K562 (cell line): ENCODE measurements around the gene RHAG. TPM values are rescaled to one million over a fixed set of nuclear protein-coding genes. Genes with fewer than 3 reads are reported as not detected.

Experiments
- ATF7 ChIP-seq: fragments of 450-650 bp; IDR thresholded peaks from 2 replicates; pipeline ENCODE4 v1.7.1; 2014; ENCODE audit warnings: mild to moderate bottlenecking, moderate library complexity
- CEBPZ ChIP-seq: fragments of 150-350 bp; IDR thresholded peaks from 2 replicates; pipeline ENCODE4 v1.6.1; 2014; ENCODE audit warnings: low read depth, mild to moderate bottlenecking, low read length, borderline replicate concordance
- DPF2 ChIP-seq: fragments of 450-650 bp; IDR thresholded peaks from 2 replicates; pipeline ENCODE4 v1.6.1; 2016
- FOXK2 ChIP-seq, 2 experiments: fragments of 450-650 bp; IDR thresholded peaks in 1 of 2; conservative IDR thresholded peaks in 1 of 2; 2 replicates each; pipeline ENCODE4 v1.6.1; 2016; ENCODE audit warnings: low read depth in 2 of 2, mild to moderate bottlenecking in 1 of 2
- JUND ChIP-seq, 2 experiments: IDR thresholded peaks; 2 replicates in 1 of 2; 3 replicates in 1 of 2; pipeline ENCODE4 v1.6.1; 2011; ENCODE audit warnings: borderline replicate concordance in 2 of 2, low read depth in 2 of 2, low read length in 2 of 2, improper control_type of control experiment in 1 of 2, missing biosample characterization in 1 of 2, missing genetic modification characterization in 1 of 2, missing genetic modification reagents in 1 of 2
- MEIS2 ChIP-seq: fragments of 450-650 bp; IDR thresholded peaks from 2 replicates; pipeline ENCODE4 v1.6.1; 2014; ENCODE audit warnings: mild to moderate bottlenecking; ENCODE audit not compliant: partially characterized antibody
- MTA2 ChIP-seq: fragments of 450-650 bp; IDR thresholded peaks from 2 replicates; pipeline ENCODE4 v1.6.1; 2016; ENCODE audit warnings: low read depth
- NBN ChIP-seq: fragments of 450-650 bp; IDR thresholded peaks from 2 replicates; pipeline ENCODE4 v1.6.1; 2016; ENCODE audit warnings: low read depth, mild to moderate bottlenecking
- NFATC3 ChIP-seq: fragments of 450-650 bp; IDR thresholded peaks from 2 replicates; pipeline ENCODE4 v1.6.1; 2017; ENCODE audit warnings: mild to moderate bottlenecking
- RBFOX2 ChIP-seq: fragments of 200-400 bp; formaldehyde crosslinking; IDR thresholded peaks from 2 replicates; pipeline ENCODE4 v1.6.1; 2017; ENCODE audit warnings: low read depth, mild to moderate bottlenecking, low read length, moderate library complexity
- SFPQ ChIP-seq: fragments of 200-400 bp; formaldehyde crosslinking; IDR thresholded peaks from 2 replicates; pipeline ENCODE4 v1.6.1; 2017; ENCODE audit warnings: mild to moderate bottlenecking, low read depth, low read length, moderate library complexity
- ZMIZ1 ChIP-seq, 2 experiments: fragments of 150-350 bp in 1 of 2; IDR thresholded peaks; 2 replicates each; pipeline ENCODE4 v1.6.1; 2012 to 2016; ENCODE audit warnings: low read depth in 2 of 2, low read length in 2 of 2, mild to moderate bottlenecking in 1 of 2, moderate library complexity in 1 of 2
- ZNF184 ChIP-seq: sonication (generic); formaldehyde crosslinking; IDR thresholded peaks from 2 replicates; pipeline ENCODE4 v1.5.0; 2020; ENCODE audit warnings: missing genetic modification reagents
- polyA plus RNA-seq, 8 experiments: library from polyadenylated mRNA; depleted of rRNA in 4 of 8; stranded (reverse) in 5 of 8; unstranded in 3 of 8; fragments of >200 nt; fragmentation: Nextera tagmentation in 2 of 8; fragmentation: Illumina TruSeq in 1 of 8; extraction: Ambion mirVana in 2 of 8; extraction: Trizol in 1 of 8; gene quantifications; 2 replicates each; pipeline versions ENCODE4 v1.2.1 to v1.2.3, GENCODE V29; 2011 to 2014; ENCODE audit warnings: inconsistent platforms in 1 of 8, missing spikeins in 1 of 8
- total RNA-seq, 7 experiments: library from RNA; depleted of rRNA in 6 of 7; stranded (reverse); fragments of >200 nt in 6 of 7; fragmentation: Illumina TruSeq in 2 of 7; extraction: Trizol in 2 of 7; gene quantifications; 2 replicates each; pipeline versions ENCODE4 v1.2.1 to v1.2.3, GENCODE V29; 2011 to 2021; ENCODE audit warnings: low replicate concordance in 1 of 7
- TF ChIP-seq, protein P1 (sequence below): fragments of 450-650 bp; formaldehyde crosslinking; IDR thresholded peaks from 2 replicates; pipeline ENCODE4 v1.4.0; 2020; ENCODE audit warnings: mild to moderate bottlenecking

RHAG gene
- total and polyA plus RNA-seq, 9 of the 15 experiments (the other 6 are each of a cell fraction or from before 2014, with no cell fraction given): 290 to 1,202 (median 505) TPM

- TF ChIP-seq CEBPZ (no peak), NBN (0 out of 2 replicates have a peak, but pooled peaks have one; percentile 38), MEIS2 (peak; percentile 52), ZMIZ1 (IDR thresholded peaks at IDR 0.05; ENCODE audit: low read depth in 2 of 2, low read length in 2 of 2) (no peak), ATF7 (peak; percentile 95), MTA2 (peak; percentile 23; the same call in 1 of the 2 replicates), NFATC3 (0 out of 2 replicates have a peak, but pooled peaks have one; percentile 15), DPF2 (peak; percentile 85), FOXK2 (conservative IDR thresholded peaks at IDR 0.05 in 1 of 2, IDR thresholded peaks at IDR 0.05 in 1 of 2; ENCODE audit: low read depth in 2 of 2) (peak in 1 of 2 experiments; percentile 55; a peak in 1 of 4 replicates), ZNF184 (no peak), SFPQ (no peak), JUND (IDR thresholded peaks at IDR 0.05; ENCODE audit: borderline replicate concordance, low read depth, low read length) (peak; percentile 88), JUND (tag; IDR thresholded peaks at IDR 0.05; ENCODE audit: borderline replicate concordance, low read depth, low read length) (peak; percentile 72; the same call in 2 of the 3 replicates), RBFOX2 (0 out of 2 replicates have a peak, but pooled peaks have one; percentile 41)
- TF ChIP-seq, protein P1, sequence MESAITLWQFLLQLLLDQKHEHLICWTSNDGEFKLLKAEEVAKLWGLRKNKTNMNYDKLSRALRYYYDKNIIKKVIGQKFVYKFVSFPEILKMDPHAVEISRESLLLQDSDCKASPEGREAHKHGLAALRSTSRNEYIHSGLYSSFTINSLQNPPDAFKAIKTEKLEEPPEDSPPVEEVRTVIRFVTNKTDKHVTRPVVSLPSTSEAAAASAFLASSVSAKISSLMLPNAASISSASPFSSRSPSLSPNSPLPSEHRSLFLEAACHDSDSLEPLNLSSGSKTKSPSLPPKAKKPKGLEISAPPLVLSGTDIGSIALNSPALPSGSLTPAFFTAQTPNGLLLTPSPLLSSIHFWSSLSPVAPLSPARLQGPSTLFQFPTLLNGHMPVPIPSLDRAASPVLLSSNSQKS: no peak
Measured at GRCh38 chr6:49666930-49667757, 30.5 kb upstream of the RHAG start (continued).
